NOMO-1 treated with dmso at 0.1 percent for 144 hours (cell line): ENCODE data around the gene GSG1L2.
"Not testable (repeated sequence)": the region's sequence is repeated elsewhere in the genome, so short reads cannot be mapped to it uniquely, and the experiment has no call there.

Experiments
- DNase-seq: peaks from one replicate; lab custom pipeline; 2025; ENCODE audit not compliant: unreplicated experiment; lab: John Stamatoyannopoulos, UW

The GSG1L2 gene

DNA sequence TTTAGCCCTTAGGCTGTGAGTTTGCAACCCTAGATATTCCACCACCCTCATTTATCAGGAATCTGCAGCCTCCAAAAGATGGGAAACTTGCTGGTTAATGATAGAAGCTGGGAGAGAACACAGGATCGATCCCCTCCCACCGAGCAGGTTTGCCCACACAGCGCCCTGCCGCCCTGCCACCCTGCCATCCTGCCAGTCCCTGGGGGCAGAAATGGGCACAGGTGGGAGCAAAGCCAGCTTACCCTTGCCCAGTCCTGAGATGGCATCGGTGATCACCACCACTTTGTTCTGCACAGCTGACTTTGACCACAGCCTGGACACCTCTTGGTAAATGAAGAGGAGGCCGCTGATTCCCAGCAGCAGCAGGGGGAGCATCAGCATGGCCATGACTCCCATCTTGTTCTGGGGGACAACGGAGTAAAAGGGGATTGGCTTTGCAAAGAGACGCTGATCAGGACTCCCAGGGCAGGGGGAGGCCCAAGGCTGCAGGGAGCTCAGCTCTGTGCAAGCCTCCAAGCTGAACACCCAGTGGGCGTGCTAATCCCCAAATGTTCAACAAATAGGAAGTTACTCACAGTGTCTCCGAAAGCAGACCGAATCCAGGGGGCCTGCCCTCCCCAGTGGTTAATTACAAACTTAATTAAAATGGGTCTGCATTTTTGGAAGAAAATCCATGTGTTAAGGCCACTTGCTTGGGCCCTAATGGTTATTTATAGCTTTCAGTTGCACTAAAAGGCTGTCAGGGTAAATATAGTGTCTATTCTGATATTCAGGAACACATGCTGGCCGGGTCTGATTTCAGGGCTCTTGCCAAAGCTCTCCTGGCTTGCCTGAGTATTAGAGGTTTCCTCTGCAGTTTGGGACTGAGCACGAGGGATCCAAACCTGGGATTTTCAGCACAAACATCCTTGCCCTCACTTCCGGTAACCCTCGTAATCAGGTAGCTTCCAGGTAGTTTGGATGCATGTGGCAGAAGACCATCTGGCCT lies 30.7 kb downstream of the GSG1L2 start, which contains the start of gene DHRS7C:
Gene DHRS7C (minus strand): TSS at position 704 of the 988 bp plus-strand sequence. CDS start 308 bp downstream, at position 396.
- DNase-seq = no peak

DNA sequence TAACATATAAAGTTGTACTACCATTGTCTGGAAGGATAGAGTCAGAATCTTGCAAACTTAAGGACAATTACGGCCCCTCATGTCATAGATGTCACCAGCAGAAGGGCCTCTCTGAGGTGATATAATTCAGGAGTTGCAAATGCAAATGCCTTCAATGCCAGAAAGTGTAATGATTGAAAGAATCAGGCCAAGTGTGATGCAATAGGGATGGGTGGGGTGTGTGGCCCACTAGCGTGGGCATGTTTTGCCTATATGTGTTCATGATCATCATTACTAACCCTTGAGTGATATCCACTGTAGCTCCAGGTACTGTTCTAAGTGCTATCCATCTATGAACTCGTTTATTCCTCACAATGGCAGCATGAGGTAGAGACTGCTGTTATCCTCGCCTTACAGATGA lies 31.6 kb downstream of the GSG1L2 start:
- DNase-seq = no peak

DNA sequence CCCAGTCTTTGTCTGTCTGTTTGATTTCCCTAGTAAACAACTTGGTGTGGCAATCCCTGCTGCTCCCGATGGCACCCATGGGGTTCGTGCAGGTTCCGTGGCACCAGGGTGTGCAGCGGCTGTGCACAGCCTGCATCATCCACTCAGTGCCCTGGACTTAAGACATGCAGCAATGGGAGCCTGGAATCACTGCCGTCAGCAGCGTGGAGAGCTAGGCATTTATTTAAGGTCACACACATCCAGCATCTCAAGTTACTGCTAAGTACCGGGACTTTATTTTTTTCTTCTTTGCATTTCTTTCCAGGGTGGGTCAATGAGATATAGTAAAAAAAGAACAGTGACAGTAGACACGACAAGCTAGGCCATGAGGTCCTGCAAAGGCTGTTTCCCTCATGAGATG lies 33.3 kb downstream of the GSG1L2 start:
- DNase-seq = no peak

GRCh38 chr17:9784544-9784943 lies 37.3 kb downstream of the GSG1L2 start:
- no peak for DNase-seq

DNA sequence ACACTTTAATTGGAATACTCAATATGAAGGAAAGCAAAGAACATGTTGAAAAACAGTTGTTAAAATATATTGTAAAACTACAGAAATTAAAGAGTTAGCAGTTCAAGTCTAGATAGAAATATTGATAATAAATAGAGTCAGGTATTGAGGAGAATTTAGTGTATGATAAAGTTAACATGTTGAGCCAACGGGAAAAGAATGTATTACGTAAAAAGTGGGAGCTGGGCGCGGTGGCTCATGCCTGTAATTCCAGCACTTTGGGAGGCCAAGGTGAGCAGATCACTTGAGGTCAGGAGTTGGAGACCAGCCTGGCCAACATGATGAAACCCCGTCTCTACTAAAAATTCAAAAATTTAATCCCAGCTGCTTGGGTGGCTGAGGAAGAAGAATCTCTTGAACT lies 38.4 kb downstream of the GSG1L2 start:
- not testable (repeated sequence) for DNase-seq

DNA sequence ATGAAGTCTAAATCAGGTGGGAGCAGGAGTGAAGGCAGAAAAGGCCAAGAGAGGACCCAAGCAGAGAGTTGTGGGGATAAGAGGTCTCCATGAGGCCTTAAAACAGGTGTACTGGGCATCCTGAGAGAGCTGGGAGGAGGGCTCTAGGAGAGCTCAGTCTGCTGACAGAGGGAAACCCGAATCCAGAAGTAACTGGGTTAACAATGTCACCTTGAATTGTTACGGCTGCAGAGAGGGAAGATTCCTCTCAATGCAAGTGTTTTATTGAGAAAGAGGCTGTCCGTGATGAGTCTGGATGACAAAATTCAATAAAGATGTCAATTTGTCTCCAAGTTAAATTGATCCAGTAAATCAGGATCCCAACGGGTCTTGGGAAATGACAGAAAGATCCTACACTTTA lies 38.8 kb downstream of the GSG1L2 start:
- no peak for DNase-seq

GRCh38 chr17:9780552-9780951 lies 41.3 kb downstream of the GSG1L2 start:
- no peak for DNase-seq

GRCh38 chr17:9776911-9777310 lies 45.0 kb downstream of the GSG1L2 start:
- DNase-seq = no peak

DNA sequence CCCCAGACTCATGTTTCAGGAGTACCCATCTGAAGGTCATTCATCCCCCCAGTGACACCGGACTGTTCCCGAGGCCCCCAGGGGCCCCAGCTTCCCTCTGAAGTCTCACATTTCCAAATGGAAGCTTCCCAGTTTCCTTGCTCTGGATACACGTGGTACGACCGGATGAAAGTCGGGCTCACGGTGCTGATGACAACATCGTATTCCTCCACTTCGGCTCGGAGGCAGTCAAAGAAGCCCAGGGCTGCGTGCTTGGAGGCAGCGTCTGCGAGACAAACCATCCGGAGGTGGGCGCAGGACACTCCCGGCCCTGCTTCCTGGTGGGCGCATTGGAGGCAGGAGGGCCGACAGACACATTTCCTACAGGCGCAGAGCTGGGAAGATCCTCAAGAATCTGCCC lies 49.2 kb downstream of the GSG1L2 start:
- no peak for DNase-seq

GRCh38 chr17:9771465-9771864 lies 50.4 kb downstream of the GSG1L2 start:
- DNase-seq = no peak

GRCh38 chr17:9769036-9769695 lies 52.7 kb downstream of the GSG1L2 start:
- no peak for DNase-seq

DNA sequence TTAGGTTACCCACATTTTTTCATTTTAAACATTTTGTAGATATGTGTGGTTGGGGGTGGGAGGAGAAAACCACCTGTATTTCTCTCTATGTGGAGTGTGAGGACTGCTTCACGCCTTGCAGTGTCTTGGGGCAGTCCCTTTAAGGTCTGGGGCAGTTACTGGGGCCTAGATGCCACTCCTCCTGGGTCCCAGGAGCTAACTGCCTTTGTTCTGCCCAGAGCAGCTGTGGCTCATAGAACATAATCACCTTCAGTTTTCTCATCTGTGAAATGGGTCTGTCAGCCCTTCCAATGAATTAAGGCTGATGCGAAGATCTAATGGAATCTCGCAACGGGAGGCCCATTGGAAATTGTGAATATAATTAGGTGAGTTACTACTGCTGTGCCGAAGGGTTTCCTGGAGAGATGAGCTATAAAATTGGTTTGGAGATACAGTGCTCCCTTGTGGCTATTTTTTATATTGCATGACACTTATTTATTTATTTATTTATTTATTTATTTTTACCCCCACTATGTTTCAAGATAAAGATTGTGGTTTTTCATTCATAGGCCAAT lies 53.4 kb downstream of the GSG1L2 start:
- peak; percentile 4 for DNase-seq

DNA sequence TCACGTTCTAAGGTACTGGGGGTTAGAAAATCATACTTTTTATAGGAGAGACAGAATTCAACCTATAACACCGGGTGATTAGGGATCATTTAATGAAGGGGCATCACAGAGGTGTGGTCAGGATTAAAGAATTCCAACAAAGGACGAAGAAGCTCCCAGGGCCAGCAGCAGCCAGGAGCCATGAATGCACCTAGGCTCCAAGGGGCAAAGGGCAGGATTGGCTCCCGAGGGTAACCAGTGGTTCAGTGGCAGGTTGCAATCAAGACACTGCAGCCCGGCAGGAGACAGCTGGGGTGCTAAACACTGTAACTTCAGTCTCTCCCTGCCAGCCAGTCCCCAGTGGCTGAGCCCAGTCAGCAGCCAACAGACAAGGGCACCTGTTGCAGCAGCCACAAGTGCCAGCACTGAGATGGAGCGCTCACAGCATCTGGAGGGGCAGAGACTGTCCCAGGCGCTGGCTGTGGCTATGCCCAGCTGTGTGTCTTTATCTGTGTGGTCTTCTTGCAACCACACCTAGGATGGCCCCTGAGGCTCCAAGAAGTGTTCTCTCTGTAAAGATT lies 54.4 kb downstream of the GSG1L2 start:
- no peak for DNase-seq

- no peak for DNase-seq
These were observed 54.9 kb downstream of the GSG1L2 start for GRCh38 chr17:9766970-9767369.

GRCh38 chr17:9765322-9765721 lies 56.6 kb downstream of the GSG1L2 start:
- no peak for DNase-seq

DNA sequence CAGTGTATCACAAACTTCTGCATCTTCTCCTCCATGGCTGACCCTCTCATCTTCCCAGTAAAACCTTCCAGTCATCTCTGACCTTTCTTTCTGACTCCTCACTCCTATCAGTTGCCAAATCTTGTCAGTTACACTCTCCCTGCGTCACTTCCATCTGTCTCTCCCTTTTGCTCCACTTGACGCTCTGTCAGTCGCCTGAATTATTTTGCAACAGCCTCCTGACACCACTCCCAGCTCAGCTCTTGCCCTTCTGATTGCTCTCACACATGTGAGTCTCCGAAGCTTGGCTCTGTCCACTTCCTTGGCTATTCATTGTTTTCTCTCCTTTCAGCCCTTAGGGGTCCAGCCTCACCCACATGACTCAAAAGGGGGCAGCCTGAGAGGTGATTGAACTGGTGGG lies 58.2 kb downstream of the GSG1L2 start:
- no peak for DNase-seq

DNA sequence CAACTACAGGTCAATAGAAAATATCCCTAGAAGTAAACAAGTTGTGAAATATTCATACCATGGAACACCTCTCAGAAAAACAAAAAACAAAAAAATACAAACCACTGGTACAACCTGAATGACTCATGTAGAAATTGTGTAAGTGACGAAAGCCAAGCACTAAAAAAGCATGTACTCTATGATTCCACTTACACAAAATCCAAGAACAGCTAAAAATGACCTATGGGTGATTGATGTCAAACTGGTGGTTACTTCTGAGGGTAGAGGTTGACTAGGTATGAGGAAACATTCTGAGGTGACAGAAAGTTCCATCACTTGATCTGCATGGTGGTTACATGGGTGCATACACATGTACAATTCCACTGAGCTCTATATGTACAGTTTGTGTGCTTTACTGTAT lies 61.6 kb downstream of the GSG1L2 start:
- no peak for DNase-seq

DNA sequence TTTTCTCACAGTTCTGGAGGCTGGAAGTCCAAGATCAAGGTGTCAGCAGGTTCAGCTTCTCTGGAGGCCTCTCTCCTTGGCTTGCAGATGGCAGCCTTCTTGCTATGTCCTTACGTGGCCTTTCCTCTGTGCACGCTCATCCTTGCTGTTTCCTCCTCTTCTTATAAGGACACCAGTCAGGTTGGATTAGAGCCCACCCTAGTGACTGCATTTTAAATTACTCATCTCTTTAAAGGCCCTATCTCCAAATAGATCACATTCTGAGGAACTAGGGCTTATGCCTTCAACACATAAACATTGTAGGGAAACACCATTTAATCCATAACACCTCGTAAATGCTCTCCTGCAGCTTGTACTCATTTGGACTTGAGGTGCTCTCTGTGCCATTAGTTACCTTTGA lies 66.8 kb downstream of the GSG1L2 start:
- no peak for DNase-seq
